GM23248 (cell line): ENCODE results near the gene TMEM132C. TPM values are rescaled to one million over a fixed set of nuclear protein-coding genes. Genes with fewer than 3 reads are reported as not detected.

Source experiments
- DNase-seq: peaks from one replicate; pipeline ENCODE4 v3.0.0-alpha.2; 2015
- H2AFZ ChIP-seq: fragments of 200-600 bp; sonication (generic); 2 replicates; pipeline ENCODE4 v1.6.1; 2016; ENCODE audit warnings: antibody characterized with exemption
- H3F3A ChIP-seq: fragments of 200-600 bp; sonication (generic); 2 replicates; pipeline ENCODE4 v1.6.1; 2016; ENCODE audit warnings: mild to moderate bottlenecking, antibody characterized with exemption, mixed run types; ENCODE audit not compliant: insufficient read depth
- H3K27ac ChIP-seq: fragments of 200-600 bp; sonication (generic); 2 replicates; pipeline ENCODE4 v1.5.1; 2016; ENCODE audit warnings: mild to moderate bottlenecking
- H3K27me3 ChIP-seq: fragments of 200-600 bp; sonication (generic); replicated peaks from 2 replicates; pipeline ENCODE4 v1.6.1; 2016; ENCODE audit warnings: mild to moderate bottlenecking; ENCODE audit not compliant: insufficient read depth
- H3K36me3 ChIP-seq: fragments of 200-600 bp; sonication (generic); 2 replicates; pipeline ENCODE4 v1.6.1; 2016; ENCODE audit warnings: low read depth, mild to moderate bottlenecking
- H3K4me1 ChIP-seq: fragments of 200-600 bp; sonication (generic); 2 replicates; pipeline ENCODE4 v1.6.1; 2016; ENCODE audit warnings: mild to moderate bottlenecking; ENCODE audit not compliant: insufficient read depth
- H3K4me2 ChIP-seq: fragments of 200-600 bp; sonication (generic); one replicate; pipeline ENCODE4 v1.6.1; 2016; ENCODE audit warnings: mild to moderate bottlenecking; ENCODE audit not compliant: unreplicated experiment
- H3K4me3 ChIP-seq: fragments of 200-600 bp; sonication (generic); 2 replicates; pipeline ENCODE4 v1.5.1; 2016; ENCODE audit warnings: mild to moderate bottlenecking
- H3K79me2 ChIP-seq: fragments of 200-600 bp; sonication (generic); 2 replicates; pipeline ENCODE4 v1.6.1; 2016; ENCODE audit warnings: mild to moderate bottlenecking; ENCODE audit not compliant: insufficient read depth
- H3K9ac ChIP-seq: fragments of 200-600 bp; sonication (generic); 2 replicates; pipeline ENCODE4 v1.6.1; 2016; ENCODE audit warnings: mild to moderate bottlenecking
- H3K9me2 ChIP-seq: fragments of 200-600 bp; sonication (generic); 2 replicates; pipeline ENCODE4 v1.6.1; 2016; ENCODE audit warnings: mixed run types, mild to moderate bottlenecking, moderate library complexity; ENCODE audit not compliant: insufficient read depth
- H3K9me3 ChIP-seq: fragments of 200-600 bp; sonication (generic); one replicate; pipeline ENCODE4 v1.6.1; 2017; ENCODE audit warnings: low read depth
- H4K20me1 ChIP-seq: fragments of 200-600 bp; sonication (generic); 2 replicates; pipeline ENCODE4 v1.6.0; 2016; ENCODE audit not compliant: insufficient read depth
- EZH2 ChIP-seq: fragments of 200-600 bp; sonication (generic); IDR thresholded peaks from 2 replicates; pipeline ENCODE4 v1.6.1; 2018; ENCODE audit warnings: antibody characterized with exemption, mild to moderate bottlenecking; ENCODE audit not compliant: insufficient read depth, poor library complexity, severe bottlenecking
- EZH2phosphoT487 ChIP-seq: fragments of 200-600 bp; sonication (generic); IDR thresholded peaks from 2 replicates; pipeline ENCODE4 v1.6.1; 2018; ENCODE audit warnings: antibody characterized with exemption, moderate library complexity, mild to moderate bottlenecking, low read depth; ENCODE audit not compliant: insufficient read depth
- WGBS, 2 experiments: methylation state at CpG; one replicate each; pipeline ENCODE4 v1.1.6; 2015 to 2017; ENCODE audit warnings: low lambda C conversion rate in 2 of 2, low coverage in 1 of 2; ENCODE audit errors: missing lambda C conversion rate in 2 of 2; 5-methylcytosine and 5-hydroxymethylcytosine counted together
- in situ Hi-C: fragments of 300-500 bp; cut with MboI; formaldehyde crosslinking; loops from 2 replicates; pipeline ENCODE4 v1.15.0; 2020
- polyA plus RNA-seq: library from polyadenylated mRNA; unstranded; fragments of >200 nt; fragmentation: Nextera tagmentation; extraction: Ambion mirVana; gene quantifications from 2 replicates; pipeline ENCODE4 v1.2.1, GENCODE V29; 2016
- total RNA-seq: library from RNA; depleted of rRNA; stranded (reverse); fragments of >200 nt; shearing (Covaris generic); gene quantifications from 2 replicates; pipeline ENCODE4 v1.2.3, GENCODE V29; 2014

The TMEM132C gene
- total and polyA plus RNA-seq, 2 experiments from 2014 or later: not detected

GRCh38 chr12:128313931-128314330, 47.0 kb downstream of the TMEM132C start:
- H3K9me3 ChIP-seq: no peaks in the 10 kb centered on the region
- H3K27me3 ChIP-seq: no peaks in the 10 kb centered on the region
- in situ Hi-C loops: no loop called here
- TF ChIP-seq EZH2phosphoT487: no peak
- TF ChIP-seq EZH2: no peak
- H3K4me3 ChIP-seq: no peak overlapping the region
- H3K4me2 ChIP-seq: no peak overlapping the region
- no peaks in the 10 kb centered on the region for H3K9me2 ChIP-seq
- no peaks in the 10 kb centered on the region for H3K79me2 ChIP-seq
- H4K20me1 ChIP-seq: no peaks in the 10 kb centered on the region
- H3K36me3 ChIP-seq: no peaks in the 10 kb centered on the region
- H3K4me1 ChIP-seq: no peaks in the 10 kb centered on the region
- no peak overlapping the region for H2AFZ ChIP-seq
- H3K9ac ChIP-seq: no peak overlapping the region
- WGBS, 2 experiments: 0 to 12% methylated on average over 2 of the region's 2 CpGs
- no peak overlapping the region for H3K27ac ChIP-seq
- H3F3A ChIP-seq: no peaks in the 10 kb centered on the region
- no peak for DNase-seq

GRCh38 chr12:128314611-128315010, 47.6 kb downstream of the TMEM132C start:
- Histone ChIP-seq H3K9me2 (no peaks in the 10 kb centered on the region), H3K4me1 (no peaks in the 10 kb centered on the region), H4K20me1 (no peaks in the 10 kb centered on the region), H3K9ac (no peak overlapping the region), H3K27ac (no peak overlapping the region), H3K9me3 (no peaks in the 10 kb centered on the region), H2AFZ (no peak overlapping the region), H3K4me3 (no peak overlapping the region), H3K79me2 (no peaks in the 10 kb centered on the region), H3K4me2 (no peak overlapping the region), H3K36me3 (no peaks in the 10 kb centered on the region), H3K27me3 (no peaks in the 10 kb centered on the region), H3F3A (no peaks in the 10 kb centered on the region)
- in situ Hi-C loops: no loop called here
- WGBS, 2 experiments: 40 to 47% methylated on average over 3 of the region's 3 CpGs
- DNase-seq: no peak
- TF ChIP-seq EZH2 (no peak), EZH2phosphoT487 (no peak)

- TF ChIP-seq EZH2 (no peak), EZH2phosphoT487 (no peak)
- H3K9me3 ChIP-seq: no peaks in the 10 kb centered on the region
- no peak overlapping the region for H3K4me3 ChIP-seq
- WGBS, 2 experiments: 28 to 32% methylated on average over 6 of the region's 6 CpGs
- no peaks in the 10 kb centered on the region for H3K36me3 ChIP-seq
- in situ Hi-C loops: no loop called here
- H3K79me2 ChIP-seq: no peaks in the 10 kb centered on the region
- no peaks in the 10 kb centered on the region for H3K27me3 ChIP-seq
- H2AFZ ChIP-seq: no peak overlapping the region
- DNase-seq: no peak
- H3F3A ChIP-seq: no peaks in the 10 kb centered on the region
- no peaks in the 10 kb centered on the region for H3K4me1 ChIP-seq
- no peaks in the 10 kb centered on the region for H3K9me2 ChIP-seq
- no peaks in the 10 kb centered on the region for H4K20me1 ChIP-seq
- H3K9ac ChIP-seq: no peak overlapping the region
- no peak overlapping the region for H3K27ac ChIP-seq
- H3K4me2 ChIP-seq: no peak overlapping the region
Observed at GRCh38 chr12:128316078-128316477, 49.1 kb downstream of the TMEM132C start.

- Histone ChIP-seq H3K36me3 (no peaks in the 10 kb centered on the region), H4K20me1 (no peaks in the 10 kb centered on the region), H3K9me2 (no peaks in the 10 kb centered on the region), H3F3A (no peaks in the 10 kb centered on the region), H2AFZ (no peak overlapping the region), H3K9ac (no peak overlapping the region), H3K27ac (no peak overlapping the region), H3K79me2 (no peaks in the 10 kb centered on the region), H3K4me2 (no peak overlapping the region), H3K4me3 (no peak overlapping the region), H3K9me3 (no peaks in the 10 kb centered on the region), H3K27me3 (no peaks in the 10 kb centered on the region), H3K4me1 (no peaks in the 10 kb centered on the region)
- DNase-seq: no peak
- TF ChIP-seq EZH2phosphoT487 (no peak), EZH2 (no peak)
- in situ Hi-C loops: no loop called here
- 2% methylated on average over 4 of the region's 4 CpGs for WGBS, 2 experiments
Observed at GRCh38 chr12:128316973-128317526, 50.1 kb downstream of the TMEM132C start.

- in situ Hi-C loops: no loop called here
- no peak overlapping the region for H3K27ac ChIP-seq
- TF ChIP-seq EZH2 (no peak), EZH2phosphoT487 (no peak)
- H3K36me3 ChIP-seq: no peaks in the 10 kb centered on the region
- H3K9me3 ChIP-seq: no peaks in the 10 kb centered on the region
- no peaks in the 10 kb centered on the region for H3F3A ChIP-seq
- no peak for DNase-seq
- WGBS, 2 experiments: 5 to 7% methylated on average over 5 of the region's 5 CpGs
- H3K79me2 ChIP-seq: no peaks in the 10 kb centered on the region
- no peaks in the 10 kb centered on the region for H3K9me2 ChIP-seq
- H4K20me1 ChIP-seq: no peaks in the 10 kb centered on the region
- no peaks in the 10 kb centered on the region for H3K27me3 ChIP-seq
- no peak overlapping the region for H3K4me2 ChIP-seq
- no peak overlapping the region for H2AFZ ChIP-seq
- H3K4me3 ChIP-seq: no peak overlapping the region
- no peak overlapping the region for H3K9ac ChIP-seq
- H3K4me1 ChIP-seq: no peaks in the 10 kb centered on the region
Observed at GRCh38 chr12:128318341-128318740, 51.4 kb downstream of the TMEM132C start.
